Posterior vena cava (tissue), 2 donors: ENCODE results near the gene EDN2. TPM values are rescaled to one million over a fixed set of nuclear protein-coding genes. Genes with fewer than 3 reads are reported as not detected.

Experiments
- DNase-seq: peaks from one replicate; pipeline ENCODE4 v3.0.0-alpha.2; 2020; ENCODE audit warnings: low spot score
- intact Hi-C, 2 donors: fragments of 100-400 bp; cut with DNase I; formaldehyde crosslinking; loops; one replicate each; pipeline versions ENCODE4 v1.14.1 to v1.14.2; 2022 to 2023
- total RNA-seq, 2 donors: library from RNA; stranded (reverse); fragmentation: NEBNext Ultra II Directional; extraction: Animal tissue kit (Norgen Biotek cat#: 25700); gene quantifications; one replicate each; pipeline ENCODE4 v1.2.1, GENCODE V29; 2021
- donor health status: DM: yes; HTN: yes; CAD: no.
- donor health status: DM: yes; HTN: yes; CAD: no.

The EDN2 gene
- total RNA-seq, 2 donors from 2014 or later = not detected

GRCh38 chr1:41487126-41488039, 2.9 kb upstream of the EDN2 start:
- intact Hi-C loops = loop anchor here in 1 of 2 donors (1.0 kb wide), 1 partner anchor 20 kb away; no protein-coding TSS in a partner anchor
- no peak for DNase-seq

DNA sequence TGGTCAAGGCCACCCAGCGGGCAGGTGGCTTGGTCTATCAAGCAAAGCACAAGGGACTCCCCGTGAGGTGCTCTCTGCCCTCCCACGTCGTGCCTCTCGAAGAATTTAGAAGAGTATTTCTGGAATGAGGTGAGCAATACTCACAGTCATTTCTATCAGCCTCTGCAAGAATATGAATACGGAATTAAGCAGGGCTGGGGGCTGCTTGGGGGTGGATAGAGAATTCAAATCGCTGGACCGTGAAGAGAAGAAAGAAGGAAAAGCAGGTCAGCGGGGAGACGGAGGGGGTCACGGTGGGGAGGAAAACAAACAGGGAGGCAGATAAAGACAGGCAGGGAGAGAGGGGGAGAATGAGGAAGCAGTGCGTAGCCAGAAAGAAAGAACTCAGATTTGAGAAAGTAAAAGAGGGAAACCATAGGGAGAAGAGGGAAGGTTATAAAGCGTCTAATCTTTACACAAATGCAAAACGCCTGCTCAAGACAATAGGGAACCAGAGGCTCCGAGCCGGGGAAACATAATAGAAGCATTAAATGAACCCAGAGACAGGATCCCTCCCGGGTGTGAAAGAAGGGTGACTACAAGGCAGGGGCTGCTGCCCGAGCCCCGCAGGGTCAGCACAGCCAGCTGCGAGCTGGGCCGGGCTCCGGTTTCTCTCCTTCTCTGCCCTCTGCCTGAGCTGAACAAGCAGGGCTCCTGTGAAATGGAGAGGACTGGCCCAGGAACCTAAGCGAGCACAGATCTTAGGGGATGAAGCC, 2.1 kb upstream of the EDN2 start:
- DNase-seq = no peak
- intact Hi-C loops = loop anchor here in 1 of 2 donors (1.0 kb wide), 1 partner anchor 21 kb away; no protein-coding TSS in a partner anchor

DNA sequence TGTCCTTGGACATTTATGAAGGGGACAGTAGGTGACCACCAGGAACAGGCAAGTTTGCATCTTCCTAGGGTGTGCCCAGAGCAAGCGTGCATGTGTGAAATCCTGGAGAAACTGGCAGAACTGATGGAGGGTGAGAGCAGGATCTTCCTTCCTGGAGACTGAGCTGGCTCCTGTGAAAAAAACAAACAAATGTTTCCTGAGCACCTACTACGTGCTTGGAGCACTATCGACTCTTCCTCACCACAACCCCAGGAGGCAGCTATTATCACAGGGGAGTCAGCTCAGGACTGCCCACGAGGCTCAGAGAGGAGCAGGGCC, 1.5 kb upstream of the EDN2 start:
- intact Hi-C loops = no loop called here
- DNase-seq = no peak

DNA sequence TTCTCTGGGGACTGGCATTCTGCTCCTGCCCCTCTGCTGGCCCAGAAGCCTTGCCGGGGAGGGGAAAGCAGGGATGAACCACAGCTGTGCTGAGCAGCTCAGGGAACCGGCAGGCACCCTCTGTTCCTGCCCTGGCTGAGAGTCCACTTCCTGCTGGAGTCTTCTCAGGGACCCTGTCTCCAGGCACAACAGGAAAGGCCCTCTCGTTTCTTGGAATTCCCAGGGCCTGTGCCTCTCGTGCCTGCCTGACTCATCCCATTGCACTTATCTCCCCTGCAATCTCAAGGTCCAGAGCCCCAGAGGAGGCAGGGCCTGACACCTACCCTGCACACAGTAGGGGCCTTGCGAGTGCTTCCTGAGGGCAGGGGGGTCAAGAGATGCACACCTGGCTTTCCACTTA, 1.1 kb upstream of the EDN2 start:
- intact Hi-C loops = no loop called here
- DNase-seq = no peak

GRCh38 chr1:41483960-41484401, 502 bp downstream of the EDN2 start:
- intact Hi-C loops = no loop called here
- no peak for DNase-seq

DNA sequence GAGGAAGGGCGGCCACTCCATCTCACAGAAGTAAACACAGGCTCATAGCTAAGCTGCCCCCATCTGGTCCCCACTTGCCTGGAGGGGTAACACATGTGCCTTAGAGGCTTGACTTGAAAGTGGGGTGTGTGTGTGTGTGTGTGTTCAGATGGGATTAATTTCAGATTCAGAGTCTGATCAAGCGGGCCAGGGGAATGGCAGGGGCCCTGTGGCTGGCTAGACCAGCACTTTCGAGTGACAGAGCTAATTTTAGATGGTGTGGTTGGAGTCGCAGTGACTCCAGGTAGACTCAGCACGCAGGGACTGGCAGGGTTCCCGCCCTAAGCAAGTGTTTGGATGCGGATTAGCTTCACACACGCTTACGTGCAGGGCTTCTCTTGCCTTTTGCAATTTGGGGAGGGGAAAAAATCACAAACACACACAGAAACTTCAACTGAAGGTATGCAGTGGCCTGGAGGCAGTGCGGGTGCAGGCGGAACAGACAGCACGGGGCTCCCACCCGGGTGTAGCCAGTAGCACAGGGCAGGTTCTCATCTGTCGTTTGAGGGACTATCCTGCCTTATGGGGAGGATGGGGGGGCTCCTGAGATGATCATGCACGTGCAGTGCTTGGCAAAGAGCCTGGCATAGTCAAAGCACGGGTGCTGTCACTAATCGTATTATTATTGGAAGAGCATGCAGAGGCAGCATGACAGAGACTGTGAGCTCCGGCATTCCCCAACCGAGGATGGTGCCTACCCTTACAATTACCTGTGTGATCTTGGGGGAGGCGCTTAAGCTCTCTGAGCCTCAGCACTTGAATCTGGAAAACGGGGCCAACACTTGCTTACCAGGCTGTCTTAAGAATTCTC, 1.3 kb downstream of the EDN2 start:
- DNase-seq = no peak

DNA sequence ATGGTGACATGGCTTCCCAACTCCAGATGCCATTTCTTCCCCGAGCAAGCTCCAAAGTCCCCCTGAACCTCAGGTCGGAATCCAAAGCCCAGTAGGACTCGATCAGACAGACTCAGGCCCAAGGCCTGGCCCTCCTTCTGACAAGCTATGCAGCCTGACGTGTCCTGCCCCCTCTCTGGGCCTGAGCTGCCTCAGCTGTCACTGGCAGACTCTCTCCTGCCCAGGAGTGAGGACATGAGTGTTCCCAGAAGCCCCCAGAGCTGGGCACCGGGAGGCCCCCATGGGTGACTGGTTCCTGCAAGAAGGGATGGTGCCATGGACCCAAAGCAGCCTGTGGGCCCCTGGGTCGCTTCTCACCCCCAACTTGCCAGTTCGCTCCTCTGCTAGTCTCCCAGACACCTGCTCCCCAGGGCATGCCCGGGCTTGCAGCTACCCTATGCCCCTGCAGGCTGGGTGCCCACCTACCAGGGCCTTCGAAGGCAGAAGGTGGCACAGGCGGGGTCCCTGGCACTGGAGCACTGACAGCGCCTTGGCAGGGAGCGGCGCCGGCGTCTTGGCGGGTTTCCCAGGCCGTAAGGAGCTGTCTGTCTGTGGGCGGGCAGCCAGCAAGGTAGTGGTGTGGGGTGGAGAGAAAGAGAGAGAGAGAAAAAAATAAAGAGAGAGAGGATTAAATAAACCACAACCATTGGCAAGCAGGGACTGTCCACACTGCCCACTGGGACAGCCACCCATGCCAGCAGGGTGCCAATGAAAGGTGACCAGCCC, 2.3 kb downstream of the EDN2 start:
- no peak for DNase-seq

More for the DNA sequence above, 1.3 kb downstream of the EDN2 start:
- intact Hi-C loops = no loop called here

DNA sequence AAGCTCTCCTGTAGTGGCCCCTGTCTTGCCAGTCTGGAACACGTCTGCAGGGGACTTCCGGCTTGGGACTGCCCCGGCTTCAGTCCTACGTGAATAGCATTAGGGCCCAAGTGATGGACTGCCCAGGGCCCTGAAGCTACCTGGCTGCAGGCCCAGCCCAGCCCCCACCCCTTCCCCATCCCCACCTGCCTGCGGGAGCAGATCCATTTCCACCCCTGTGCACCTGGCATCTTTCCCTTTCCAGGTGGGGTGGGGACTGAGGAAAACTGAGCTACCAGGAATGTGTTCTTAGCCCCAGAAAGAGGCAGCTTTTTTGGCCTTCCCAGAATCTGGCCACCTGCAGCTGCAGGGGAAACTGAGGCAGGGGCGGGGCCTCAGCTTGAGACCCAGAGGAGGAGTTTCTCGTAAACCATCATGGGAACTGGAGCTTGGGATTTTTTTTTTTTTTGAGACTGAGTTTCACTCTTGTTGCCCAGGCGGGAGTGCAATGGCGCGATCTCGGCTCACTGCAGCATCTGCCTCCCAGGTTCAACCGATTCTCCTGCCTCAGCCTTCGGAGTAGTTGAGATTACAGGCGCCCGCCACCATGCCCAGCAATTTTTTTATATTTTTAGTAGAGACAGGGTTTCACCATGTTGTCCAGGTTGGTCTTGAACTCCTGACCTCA, 3.2 kb downstream of the EDN2 start:
- no peak for DNase-seq

More for the DNA sequence above, 2.3 kb downstream of the EDN2 start:
- intact Hi-C loops = no loop called here

DNA sequence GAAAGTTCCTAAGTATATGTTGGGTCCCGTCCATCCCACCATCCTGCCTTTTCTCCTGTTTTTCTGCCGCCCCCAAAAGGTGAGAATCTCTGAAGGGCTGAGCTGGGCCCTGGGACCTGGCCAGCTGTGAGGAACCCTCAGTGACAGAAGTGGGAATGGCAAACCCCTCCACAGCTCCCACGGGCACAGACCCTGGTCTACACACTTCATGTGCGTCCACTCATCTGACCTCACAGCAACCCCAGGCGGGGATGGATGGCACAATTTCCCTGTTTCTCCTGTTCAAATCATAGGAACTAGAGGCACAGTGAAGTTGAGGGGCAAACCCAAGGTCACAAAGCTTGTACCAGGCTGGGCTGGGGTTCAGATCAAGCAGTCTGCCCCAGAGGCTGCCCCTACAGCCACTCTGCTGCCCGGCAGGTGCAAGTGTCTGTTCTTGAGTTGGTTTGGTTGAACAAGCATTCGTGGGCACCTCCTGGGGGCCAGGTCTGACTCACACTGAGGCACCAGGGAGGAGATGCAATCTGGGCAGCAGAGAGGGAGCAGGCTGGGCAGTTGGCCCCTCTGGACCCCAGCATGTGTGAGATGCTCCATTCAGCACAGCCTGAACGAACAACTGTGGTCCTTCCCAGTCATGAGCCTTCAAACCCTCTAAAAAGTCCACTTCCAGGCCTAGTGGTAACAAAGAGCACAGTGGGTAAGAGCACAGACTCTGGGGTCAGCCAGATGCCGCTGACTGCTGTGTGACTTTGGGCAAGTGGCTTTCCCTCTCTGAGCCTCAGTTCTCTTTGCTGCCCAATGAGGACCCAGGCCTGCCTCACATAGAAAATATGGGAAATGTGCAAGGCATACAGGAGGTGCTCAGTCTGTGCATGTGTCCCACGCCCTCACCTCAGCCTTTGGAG, 4.0 kb downstream of the EDN2 start:
- no peak for DNase-seq
- intact Hi-C loops = no loop called here

More for the DNA sequence above, 3.2 kb downstream of the EDN2 start:
- intact Hi-C loops = no loop called here

DNA sequence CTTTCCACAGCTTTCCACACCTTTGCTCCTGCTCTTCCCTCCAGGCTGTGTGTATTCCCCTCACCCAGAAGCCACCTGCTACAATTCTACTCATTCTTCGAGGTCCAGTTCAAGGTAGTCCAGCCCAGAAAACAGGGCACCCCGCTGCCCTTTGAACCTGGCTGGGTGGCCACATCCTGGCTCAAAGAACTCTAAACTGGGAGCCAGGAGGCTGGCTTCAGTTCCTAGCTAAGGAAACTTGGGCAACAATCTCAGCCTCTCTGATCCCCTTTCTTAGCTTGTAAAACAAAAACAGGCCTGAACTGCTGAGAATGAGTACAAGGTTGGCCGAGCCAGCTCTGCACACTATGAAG, 4.7 kb downstream of the EDN2 start:
- intact Hi-C loops = no loop called here
- DNase-seq = no peak

- intact Hi-C loops = no loop called here
- peak; percentile 86 for DNase-seq
Measured at GRCh38 chr1:41479000-41479807, 5.3 kb downstream of the EDN2 start.

DNA sequence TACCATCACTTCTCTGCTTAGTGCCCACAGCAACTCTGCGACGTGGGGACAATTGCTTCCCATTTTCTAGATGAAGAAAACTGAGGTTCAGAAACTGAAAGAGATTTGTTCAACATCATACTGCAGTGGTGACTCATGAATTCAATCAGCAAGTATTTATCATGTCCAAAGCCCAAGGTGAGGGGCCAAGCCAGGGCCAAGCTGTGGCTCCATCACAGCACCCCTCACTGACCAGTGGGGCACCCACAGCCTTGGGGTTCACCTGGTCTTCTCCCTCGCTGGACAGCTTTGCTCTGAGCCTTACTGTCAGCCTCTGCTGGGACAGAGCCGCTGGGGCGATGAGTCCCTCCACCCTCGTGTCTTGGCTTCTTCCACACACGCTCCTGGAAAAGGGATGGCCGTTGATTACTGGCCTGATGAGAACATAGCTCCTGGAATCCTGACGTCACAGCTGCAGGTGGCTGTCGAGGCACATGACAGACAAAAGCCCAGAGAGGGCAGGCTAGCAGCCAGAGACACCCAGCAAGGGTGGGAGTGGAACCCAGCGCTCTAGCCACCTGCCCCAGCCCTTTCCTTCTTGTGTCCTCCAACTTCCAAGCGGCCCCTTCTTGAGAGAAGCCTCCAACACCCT, 6.2 kb downstream of the EDN2 start:
- no peak for DNase-seq
- intact Hi-C loops = no loop called here

GRCh38 chr1:41476807-41477361, 7.6 kb downstream of the EDN2 start:
- DNase-seq = no peak
- intact Hi-C loops = no loop called here

DNA sequence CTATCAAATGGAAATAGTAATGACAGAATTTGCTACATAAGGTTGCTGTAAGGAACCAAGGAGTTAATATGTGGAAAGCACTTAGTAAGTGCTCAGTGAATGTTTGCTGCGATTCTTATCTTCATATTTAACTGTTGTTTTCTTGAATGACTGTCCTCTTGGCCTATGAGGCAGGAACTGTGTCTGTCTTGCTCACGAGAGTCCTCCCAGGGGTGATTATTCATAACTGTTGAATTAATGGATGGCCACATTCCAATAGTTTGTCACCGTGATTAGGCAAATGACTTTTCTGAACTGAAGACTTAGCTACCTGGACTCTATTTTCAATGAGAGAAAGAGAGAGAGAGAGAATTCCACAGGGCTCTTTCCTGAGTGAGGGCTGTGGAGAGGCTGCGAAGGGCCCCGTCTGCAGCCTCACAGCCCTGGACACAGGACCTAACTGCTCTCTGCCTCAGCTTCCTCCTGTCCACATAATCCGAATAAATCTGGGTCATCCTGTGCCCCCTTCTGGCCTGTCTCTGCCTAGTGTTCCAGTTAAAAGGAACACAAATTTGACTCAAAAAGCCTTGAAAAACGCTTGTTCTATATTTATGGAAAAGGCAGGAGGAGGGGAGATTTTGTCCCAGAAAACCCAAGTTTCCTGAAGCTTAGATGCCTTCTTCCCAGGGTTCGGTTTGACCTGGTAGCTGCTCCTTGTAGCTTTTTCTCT, 8.5 kb downstream of the EDN2 start:
- intact Hi-C loops = no loop called here

GRCh38 chr1:41475346-41475745, 9.1 kb downstream of the EDN2 start:
- intact Hi-C loops = no loop called here
- DNase-seq = no peak

More for the DNA sequence above, 8.5 kb downstream of the EDN2 start:
- DNase-seq = no peak
